ENCODE results near the gene ITGAX.
"Not testable (repeated sequence)": the region's sequence is repeated elsewhere in the genome, so short reads cannot be mapped to it uniquely, and the experiment has no call there.

ITGAX gene

DNA sequence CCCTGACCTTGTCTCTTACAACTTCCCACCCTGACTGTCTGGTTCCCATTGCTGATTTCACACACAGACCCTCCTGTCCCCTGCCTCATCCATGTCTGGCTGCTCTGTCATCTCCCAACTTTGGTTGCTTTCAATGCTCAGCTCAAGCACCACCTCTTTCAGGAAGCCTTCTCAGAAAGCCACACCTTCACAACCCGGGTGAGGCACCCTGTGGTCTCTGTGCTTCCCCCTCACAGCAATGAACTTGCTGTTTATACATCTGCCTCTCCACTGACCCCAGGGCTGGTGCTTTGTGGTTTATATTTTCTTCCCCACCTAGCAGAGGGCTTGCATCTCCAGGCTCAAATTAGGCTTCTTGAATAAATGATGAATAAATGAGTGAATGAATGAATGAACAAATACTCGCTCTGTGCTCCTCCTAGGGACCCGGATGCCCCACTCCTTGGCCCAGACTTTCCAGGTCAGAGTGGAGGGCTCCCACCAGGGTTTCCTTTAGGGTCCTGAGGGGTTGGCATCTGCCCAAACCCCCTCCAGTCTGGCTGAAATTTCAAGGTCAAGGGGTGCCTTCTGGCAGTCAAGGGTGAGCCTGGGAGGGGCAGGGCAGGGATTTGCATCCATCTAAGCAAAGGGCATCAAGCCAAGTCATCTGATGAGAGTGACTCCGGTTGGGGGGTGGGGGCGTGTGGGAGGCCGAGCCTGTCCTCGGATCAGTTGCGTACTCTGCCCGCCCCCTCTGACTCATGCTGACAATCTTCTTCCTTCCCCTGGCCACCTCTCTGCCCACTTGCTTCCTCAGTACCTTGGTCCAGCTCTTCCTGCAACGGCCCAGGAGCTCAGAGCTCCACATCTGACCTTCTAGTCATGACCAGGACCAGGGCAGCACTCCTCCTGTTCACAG is at the start of gene ITGAX:
TSS of gene ITGAX (plus strand) at position 783 of the 898 bp plus-strand sequence. CDS start at position 862, 79 bp downstream.
- DNase-seq (peak; percentile 87), ATAC-seq (peak; percentile 87)

DNA sequence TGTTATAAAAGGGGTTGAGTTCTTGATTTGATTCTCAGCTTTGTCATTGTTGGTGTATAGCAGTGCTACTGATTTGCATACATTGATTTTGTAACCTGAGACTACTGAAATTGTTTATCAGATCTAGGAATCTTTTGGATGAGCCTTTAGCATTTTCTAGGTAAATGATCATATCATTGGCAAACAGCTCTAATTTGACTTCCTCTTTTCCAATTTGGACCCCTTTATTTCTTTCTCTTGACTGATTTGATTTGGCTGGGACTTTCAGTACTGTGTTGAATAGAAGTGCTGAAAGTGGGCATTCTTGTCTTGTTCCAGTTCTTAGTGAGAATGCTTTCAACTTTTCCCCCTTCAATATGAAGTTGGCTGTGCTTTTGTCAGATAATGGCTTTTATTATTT is 49.8 kb upstream of the ITGAX start:
- ATAC-seq (no peak), DNase-seq (no peak)

DNA sequence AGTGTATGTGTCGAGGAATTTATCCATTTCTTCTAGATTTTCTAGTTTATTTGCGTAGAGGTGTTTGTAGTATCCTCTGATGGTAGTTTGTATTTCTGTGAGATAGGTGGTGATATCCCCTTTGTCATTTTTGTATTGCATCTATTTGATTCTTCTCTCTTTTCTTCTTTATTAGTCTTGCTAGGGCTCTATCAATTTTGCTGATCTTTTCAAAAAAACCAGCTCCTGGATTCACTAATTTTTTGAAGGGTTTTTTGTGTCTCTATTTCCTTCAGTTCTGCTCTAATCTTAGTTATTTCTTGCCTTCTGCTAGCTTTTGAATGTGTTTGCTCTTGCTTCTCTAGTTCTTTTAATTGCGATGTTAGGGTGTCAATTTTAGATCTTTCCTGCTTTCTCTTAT is 46.6 kb upstream of the ITGAX start:
- ATAC-seq = not testable (repeated sequence)

DNA sequence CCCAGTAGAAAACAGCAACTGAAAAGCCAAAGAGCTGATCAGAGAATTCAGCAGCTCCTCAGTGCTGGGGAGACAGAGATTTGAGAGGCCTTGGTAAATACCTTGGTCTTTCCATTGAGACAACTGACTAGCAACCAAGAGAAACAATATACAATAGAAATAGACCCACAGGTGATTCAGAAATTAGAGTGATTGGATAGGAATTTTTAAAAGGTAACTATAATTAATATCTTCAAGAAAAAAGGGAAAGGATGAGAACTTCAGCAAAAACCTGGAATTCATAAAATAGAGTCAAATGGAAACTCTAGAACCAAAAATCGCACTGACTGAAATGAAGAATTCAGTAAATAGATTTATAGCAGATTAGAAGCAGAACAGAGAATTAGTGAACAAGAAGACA is 32.5 kb upstream of the ITGAX start:
- ATAC-seq (no peak), DNase-seq (no peak)

More for the DNA sequence above, 46.6 kb upstream of the ITGAX start:
- DNase-seq = not testable (repeated sequence)

DNA sequence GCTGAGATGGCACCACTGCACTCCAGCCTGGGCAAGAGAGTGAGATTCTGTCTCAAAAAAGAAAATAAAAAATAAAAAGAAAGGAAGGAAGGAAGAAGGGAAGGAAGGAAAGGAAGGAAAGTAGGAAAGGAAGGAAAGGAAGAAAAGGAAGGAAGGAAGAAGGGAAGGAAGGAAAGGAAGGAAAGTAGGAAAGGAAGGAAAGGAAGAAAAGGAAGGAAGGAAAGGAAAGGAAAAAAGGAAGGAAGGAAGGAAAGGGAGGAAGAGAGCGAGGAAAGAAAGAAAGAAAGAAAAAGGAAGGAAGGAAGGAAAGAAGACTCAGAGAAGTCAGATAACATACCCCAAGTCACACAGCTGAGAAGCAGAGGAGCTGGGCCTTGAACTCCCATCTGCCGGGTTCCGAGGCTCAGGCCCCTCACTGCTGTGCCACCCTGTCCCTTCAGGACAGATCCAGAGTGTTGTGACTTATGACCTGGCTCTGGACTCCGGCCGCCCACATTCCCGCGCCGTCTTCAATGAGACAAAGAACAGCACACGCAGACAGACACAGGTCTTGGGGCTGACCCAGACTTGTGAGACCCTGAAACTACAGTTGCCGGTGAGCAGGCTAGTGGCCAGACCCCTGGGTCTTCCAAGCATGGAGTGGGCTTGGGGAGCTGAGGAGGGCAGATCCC is 30.9 kb upstream of the ITGAX start:
- DNase-seq (no peak), ATAC-seq (no peak)

DNA sequence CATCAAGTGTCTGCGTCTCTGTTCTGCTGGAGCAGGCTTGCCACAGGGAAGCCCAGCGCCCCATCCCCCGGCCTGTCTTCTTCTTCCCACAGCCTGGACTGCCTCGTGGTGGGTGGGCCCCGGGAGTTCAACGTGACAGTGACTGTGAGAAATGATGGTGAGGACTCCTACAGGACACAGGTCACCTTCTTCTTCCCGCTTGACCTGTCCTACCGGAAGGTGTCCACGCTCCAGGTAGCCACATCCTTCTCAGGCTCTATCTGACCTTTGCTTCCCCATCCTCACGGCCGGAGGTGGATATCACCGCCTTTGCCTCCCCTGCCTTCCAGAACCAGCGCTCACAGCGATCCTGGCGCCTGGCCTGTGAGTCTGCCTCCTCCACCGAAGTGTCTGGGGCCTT is 29.8 kb upstream of the ITGAX start:
- DNase-seq (no peak), ATAC-seq (no peak)

DNA sequence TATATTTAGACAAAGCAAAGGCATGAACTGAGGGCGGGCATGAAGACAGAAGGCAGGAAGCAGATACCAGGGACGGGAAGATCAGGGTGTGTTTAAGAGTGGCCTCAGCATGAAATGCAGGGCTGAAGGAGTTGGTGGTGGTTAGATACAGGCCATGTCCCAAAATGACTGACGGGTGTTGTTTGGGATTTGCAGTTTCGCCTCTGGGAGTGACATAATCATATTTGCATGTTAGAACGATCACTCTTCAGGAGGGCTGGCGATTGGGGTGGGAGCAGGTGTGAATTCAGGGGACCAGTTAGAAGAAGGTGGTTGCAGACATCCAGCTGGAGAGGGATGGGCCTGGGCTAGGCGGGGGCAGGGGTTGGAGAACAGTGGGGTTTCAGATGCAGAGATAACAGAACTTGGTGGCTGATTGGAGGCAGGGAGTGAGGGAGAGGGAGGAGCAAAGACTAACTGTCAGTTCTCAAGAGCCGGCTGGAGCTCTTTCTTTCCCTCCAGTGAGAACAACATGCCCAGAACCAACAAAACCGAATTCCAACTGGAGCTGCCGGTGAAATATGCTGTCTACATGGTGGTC is 27.2 kb upstream of the ITGAX start:
- DNase-seq = no peak
- ATAC-seq = no peak

DNA sequence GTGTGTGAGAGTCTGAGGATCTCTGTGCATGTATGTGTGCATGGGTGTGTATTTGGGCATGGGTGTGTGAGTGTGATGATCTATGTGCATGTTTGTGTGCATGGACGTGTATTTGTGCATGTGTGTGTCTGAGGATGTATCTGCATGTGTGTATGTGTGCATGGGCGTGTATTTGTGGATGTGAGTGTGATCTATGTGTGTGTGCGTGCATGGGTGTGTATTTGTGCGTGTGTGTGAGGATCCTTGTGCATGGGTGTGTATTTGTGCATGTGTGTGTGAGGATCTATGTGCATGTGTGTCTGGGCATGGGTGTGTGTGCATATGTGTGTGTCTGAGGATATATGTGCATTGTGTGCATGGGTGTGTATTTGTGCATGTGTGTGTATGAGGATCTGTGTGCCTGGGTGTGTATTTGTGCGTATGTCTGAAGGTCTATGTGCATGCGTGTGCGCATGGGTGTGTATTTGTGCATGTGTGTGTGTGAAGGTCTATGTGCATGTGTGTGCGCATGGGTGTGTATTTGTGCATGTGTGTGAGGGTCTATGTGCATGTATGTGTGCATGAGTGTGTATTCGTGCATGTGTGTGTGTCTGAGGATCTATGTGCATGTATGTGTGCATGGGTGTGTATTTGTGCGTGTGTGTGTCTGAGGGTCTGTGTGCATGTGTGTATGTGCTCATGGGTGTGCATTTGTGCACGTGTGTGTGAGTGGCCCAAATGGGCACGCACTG is 26.5 kb upstream of the ITGAX start:
- no peak for DNase-seq
- ATAC-seq = no peak

DNA sequence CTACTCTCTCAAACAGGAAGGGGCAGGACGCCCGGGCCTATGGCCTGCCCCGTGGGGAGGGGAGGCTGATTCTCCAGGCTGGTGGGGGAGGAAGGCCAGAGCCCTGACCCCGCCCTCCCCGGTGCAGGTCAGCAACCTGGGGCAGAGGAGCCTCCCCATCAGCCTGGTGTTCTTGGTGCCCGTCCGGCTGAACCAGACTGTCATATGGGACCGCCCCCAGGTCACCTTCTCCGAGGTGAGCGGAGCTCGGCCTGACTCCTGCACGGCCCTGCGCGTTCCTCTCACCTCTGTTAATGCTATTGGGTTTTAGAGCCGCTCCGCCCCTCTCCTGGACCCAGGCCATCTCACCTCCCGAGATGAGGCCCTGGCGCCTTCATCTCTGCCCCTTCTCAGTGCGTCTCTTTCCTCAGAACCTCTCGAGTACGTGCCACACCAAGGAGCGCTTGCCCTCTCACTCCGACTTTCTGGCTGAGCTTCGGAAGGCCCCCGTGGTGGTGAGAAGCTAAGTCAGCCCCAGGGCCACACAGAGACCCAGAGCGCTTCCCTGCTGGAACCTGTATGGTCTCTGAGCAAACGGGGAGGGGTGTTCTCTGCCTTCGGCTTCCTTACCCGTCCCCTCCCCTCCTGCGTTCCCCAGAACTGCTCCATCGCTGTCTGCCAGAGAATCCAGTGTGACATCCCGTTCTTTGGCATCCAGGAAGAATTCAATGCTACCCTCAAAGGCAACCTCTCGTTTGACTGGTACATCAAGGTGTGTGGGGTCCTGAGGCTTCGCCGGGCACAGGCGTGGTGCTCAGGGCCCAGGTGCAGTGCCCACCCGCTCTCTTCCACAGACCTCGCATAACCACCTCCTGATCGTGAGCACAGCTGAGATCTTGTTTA is 25.1 kb upstream of the ITGAX start:
- DNase-seq (no peak), ATAC-seq (no peak)

DNA sequence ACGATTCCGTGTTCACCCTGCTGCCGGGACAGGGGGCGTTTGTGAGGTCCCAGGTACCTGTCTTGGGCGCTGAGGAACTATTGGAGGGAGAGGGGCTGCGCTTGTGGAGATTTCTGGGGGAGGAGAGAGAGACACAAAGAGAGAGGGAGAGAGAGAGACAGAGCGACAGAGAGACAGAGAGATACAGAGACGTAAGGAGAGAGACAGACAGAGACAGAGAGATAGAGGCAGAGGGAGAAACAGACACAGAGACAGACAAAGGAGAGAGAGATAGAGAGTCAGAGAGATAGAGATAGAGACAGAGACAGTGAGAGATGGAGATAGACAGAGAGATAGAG is 24.5 kb upstream of the ITGAX start:
- no peak for ATAC-seq

DNA sequence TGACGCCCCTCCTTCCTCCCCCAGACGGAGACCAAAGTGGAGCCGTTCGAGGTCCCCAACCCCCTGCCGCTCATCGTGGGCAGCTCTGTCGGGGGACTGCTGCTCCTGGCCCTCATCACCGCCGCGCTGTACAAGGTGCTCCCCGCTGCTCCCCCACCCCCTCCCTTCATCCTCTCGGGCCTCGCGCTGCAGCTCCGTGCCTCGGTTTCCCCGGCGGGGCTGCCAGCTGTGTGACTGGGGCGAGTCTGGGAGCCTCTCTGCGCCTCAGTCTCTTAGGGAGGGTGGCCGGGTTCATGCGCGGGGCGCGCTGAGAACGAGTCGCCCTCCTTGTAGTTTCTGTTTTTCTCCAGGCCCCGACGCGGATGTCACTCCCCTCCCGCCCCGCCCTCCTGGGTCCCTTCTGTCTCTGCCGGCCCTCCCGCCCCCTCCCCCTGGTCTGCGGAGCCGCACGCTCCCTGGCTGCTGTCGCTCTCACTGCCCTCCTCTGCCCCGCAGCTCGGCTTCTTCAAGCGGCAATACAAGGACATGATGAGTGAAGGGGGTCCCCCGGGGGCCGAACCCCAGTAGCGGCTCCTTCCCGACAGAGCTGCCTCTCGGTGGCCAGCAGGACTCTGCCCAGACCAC is 23.7 kb upstream of the ITGAX start:
- ATAC-seq = peak; percentile 55
- DNase-seq = peak; percentile 37

More for the DNA sequence above, 24.5 kb upstream of the ITGAX start:
- DNase-seq = no peak

DNA sequence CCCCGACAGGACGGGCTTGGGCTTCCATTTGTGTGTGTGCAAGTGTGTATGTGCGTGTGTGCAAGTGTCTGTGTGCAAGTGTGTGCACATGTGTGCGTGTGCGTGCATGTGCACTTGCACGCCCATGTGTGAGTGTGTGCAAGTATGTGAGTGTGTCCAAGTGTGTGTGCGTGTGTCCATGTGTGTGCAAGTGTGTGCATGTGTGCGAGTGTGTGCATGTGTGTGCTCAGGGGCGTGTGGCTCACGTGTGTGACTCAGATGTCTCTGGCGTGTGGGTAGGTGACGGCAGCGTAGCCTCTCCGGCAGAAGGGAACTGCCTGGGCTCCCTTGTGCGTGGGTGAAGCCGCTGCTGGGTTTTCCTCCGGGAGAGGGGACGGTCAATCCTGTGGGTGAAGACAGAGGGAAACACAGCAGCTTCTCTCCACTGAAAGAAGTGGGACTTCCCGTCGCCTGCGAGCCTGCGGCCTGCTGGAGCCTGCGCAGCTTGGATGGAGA is 23.1 kb upstream of the ITGAX start:
- ATAC-seq (no peak), DNase-seq (no peak)

DNA sequence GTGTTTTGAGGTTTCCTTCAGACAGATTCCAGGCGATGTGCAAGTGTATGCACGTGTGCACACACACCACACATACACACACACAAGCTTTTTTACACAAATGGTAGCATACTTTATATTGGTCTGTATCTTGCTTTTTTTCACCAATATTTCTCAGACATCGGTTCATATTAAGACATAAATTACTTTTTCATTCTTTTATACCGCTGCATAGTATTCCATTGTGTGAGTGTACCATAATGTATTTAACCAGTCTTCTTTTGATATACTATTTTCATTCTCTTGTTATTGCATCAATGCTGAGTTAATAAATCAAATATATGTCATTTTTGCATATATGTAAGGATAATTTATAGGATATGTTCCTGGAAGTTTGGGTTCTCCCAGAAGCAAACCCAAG is 22.4 kb upstream of the ITGAX start:
- ATAC-seq (no peak), DNase-seq (no peak)

DNA sequence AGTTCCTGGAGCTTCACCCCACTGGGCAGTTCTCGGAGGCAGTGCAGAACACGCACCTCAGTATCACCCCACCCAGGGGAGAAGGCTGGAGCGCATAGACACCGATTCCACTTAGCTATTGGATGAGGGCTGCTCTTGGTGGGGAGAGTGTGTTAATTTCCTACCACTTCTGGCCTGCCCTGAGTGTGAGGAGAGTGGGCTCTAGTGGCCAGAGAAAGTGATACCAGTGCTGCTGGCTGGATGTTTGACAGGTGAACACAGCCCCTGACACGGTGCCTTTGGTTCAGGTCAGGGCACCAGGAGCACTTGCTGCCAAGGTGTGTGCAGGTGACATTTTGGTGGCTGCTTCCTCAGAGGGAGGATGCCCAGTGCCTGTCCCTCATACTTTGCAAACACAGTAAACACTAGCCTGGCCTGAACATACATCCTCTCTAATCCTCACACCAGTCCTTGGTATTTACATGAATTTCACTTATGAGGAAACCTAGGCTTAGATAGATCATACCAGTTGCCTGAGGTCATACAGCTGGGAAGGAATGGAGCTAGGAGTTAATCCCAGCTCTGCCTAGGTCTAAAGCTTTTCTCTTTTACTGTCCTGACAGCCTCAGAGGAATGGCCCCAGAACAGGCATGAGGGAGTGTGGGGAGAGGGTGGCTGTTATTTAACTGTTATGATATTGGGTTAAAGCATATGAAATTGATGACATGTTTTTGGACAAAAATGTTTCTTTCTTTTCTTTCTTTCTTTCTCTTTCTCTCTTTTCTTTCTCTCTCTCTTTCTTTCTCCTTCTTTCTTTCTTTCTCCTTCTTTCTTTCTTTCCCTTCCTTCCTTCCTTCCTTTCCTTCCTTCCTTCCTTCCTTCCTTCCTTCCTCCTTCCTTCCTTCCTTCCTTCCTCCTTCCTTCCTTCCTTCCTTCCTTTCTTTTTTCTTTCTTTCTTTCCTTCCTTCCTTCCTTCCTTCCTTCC is 21.0 kb upstream of the ITGAX start:
- DNase-seq = peak; percentile 25
- peak; percentile 75 for ATAC-seq

DNA sequence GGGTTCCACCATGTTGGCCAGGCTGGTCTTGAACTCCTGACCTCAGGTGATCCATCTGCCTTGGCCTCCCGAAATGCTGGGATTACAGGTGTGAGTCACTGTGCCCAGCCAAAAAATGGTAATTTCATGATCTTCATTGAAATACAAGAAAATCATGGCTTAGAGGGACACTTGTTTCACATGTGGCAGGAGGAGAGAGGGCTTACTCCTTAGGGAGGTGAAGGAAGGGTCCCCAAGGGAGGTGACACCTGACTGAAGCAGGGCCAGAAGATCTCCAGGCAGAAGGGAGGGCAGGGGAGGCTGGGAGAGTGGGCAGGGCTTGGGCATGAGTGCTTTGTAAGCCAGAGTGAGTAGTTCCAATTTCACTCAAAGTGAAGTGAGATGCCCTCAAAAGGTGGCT is 20.0 kb upstream of the ITGAX start:
- no peak for DNase-seq
- ATAC-seq = no peak

DNA sequence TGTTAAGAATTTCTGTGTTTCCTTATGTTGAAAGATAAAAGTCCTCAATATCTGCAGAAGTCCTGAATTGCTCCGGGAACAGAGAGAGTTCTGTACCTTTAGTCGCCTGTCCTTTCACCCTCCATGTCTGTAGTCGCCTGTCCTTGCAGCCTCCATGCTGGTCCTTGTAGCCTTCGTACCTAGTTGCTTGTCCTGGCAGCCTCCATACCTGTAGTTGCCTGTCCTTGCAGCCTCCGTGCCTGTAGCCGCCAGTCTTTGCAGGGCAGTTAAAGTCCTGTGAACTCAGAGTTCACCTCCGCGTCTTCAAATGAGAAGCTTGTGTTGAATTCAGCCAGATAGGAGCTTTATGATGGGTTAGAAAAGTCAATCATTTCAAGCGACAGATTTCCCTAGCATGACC is 19.5 kb upstream of the ITGAX start:
- no peak for ATAC-seq
- no peak for DNase-seq

DNA sequence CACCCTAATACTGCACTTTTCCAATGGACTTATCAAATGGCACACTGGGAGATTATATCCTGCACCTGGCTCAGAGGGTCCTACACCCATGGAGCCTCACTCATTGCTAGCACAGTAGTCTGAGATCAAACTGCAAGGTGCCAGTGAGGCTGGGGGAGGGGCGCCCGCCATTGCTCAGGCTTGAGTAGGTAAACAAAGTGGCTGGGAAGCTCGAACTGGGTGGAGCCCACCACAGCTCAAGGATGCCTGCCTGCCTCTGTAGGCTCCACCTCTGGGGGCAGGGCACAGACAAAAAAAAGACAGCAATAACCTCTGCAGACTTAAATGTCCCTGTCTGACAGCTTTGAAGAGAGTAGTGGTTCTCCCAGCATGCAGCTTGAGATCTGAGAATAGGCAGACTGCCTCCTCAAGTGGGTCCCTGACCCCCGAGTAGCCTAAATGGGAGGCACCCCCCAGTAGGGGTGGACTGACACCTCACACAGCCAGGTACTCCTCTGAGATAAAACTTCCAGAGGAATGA is 16.8 kb upstream of the ITGAX start:
- ATAC-seq, DNase-seq: not testable (repeated sequence)

DNA sequence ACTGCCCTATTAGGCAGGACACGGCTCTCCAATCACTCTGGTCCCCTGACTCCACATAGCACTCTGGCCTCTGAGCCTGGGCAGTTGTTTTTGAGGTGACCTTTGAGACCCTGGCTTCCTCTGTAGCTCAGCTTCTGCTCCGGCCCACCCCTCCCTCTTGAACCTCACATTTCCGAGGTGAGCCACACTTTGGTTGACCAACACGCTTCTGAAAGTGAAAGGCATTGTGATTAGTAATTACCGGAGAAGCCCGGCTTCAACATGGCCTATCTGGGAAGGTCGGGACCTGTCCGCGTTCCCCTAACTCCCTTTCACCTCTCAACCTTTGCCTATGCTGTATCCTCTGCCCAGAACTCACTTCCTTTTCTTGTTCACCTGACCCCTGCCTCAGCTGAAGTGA is 10.3 kb upstream of the ITGAX start:
- DNase-seq (peak; percentile 22), ATAC-seq (peak; percentile 46)

DNA sequence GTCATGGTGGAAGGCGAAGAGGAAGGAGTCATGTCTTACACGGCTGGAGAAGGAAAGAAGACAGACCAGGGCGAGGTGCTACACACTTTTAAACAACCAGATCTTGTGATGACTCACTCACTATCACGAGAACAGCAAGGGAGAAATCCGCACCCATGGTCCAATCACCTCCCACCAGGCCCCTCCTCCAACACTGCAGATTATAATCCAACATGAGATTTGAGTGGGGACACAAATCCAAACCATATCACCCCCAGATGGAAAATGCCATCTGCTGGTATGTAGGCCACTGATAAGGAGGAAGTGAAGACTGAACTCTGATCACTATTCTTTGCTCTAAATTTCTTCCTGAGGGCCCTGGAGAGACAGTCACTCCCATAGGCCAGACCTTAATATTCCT is 7.5 kb upstream of the ITGAX start:
- DNase-seq (no peak), ATAC-seq (no peak)
